H1 (cell line): ENCODE results near the gene STK39.

Experiments
- CHD2 ChIP-seq: IDR thresholded peaks from 2 replicates; pipeline ENCODE4 v1.6.1; 2012; ENCODE audit warnings: low read length, improper control_type of control experiment
- EP300 ChIP-seq, 2 experiments: IDR thresholded peaks; 1 replicate in 1 of 2; 2 replicates in 1 of 2; pipeline ENCODE4 v1.6.1; 2011 to 2012; ENCODE audit warnings: low read depth in 2 of 2, low read length in 2 of 2, mild to moderate bottlenecking in 2 of 2, borderline replicate concordance in 1 of 2, inconsistent platforms in 1 of 2, moderate library complexity in 1 of 2
- GABPA ChIP-seq: IDR thresholded peaks from 2 replicates; pipeline ENCODE4 v1.6.1; 2011; ENCODE audit warnings: mild to moderate bottlenecking, low read length, moderate library complexity, borderline replicate concordance; ENCODE audit not compliant: insufficient read depth
- JUN ChIP-seq: IDR thresholded peaks from 2 replicates; pipeline ENCODE4 v1.6.1; 2011; ENCODE audit warnings: low read depth, mild to moderate bottlenecking, improper control_type of control experiment, low read length
- JUND ChIP-seq: IDR thresholded peaks from 2 replicates; pipeline ENCODE4 v1.6.1; 2011; ENCODE audit warnings: mild to moderate bottlenecking, improper control_type of control experiment, low read length
- KDM1A ChIP-seq: fragments of 200-600, 300-600 bp; sonication (generic); IDR thresholded peaks from 2 replicates; pipeline ENCODE4 v1.7.1; 2016; ENCODE audit warnings: mild to moderate bottlenecking, low read length, borderline replicate concordance
- POLR2A ChIP-seq, 2 experiments: IDR thresholded peaks; 1 replicate in 1 of 2; 2 replicates in 1 of 2; pipeline ENCODE4 v1.6.1; 2011; ENCODE audit warnings: low read depth in 2 of 2, low read length in 2 of 2, mild to moderate bottlenecking in 2 of 2; ENCODE audit errors: control extremely low read depth in 1 of 2
- SIN3A ChIP-seq, 2 experiments: IDR thresholded peaks in 1 of 2; conservative IDR thresholded peaks in 1 of 2; 2 replicates each; pipeline ENCODE4 v1.6.1; 2011 to 2012; ENCODE audit warnings: low read length in 2 of 2, improper control_type of control experiment in 1 of 2, low read depth in 1 of 2, mild to moderate bottlenecking in 1 of 2
- TAF1 ChIP-seq: IDR thresholded peaks from 2 replicates; pipeline ENCODE4 v1.6.1; 2011; ENCODE audit warnings: mild to moderate bottlenecking, low read depth, low read length
- TAF7 ChIP-seq: optimal IDR thresholded peaks from 2 replicates; pipeline ENCODE3; 2011; ENCODE audit warnings: low read depth, mild to moderate bottlenecking, inconsistent platforms, low read length, moderate library complexity, borderline replicate concordance
- TCF12 ChIP-seq: IDR thresholded peaks from 2 replicates; pipeline ENCODE4 v1.6.1; 2011; ENCODE audit warnings: low read depth, mild to moderate bottlenecking, low read length
- ZNF274 ChIP-seq: IDR thresholded peaks from 2 replicates; pipeline ENCODE4 v1.7.0; 2012; ENCODE audit warnings: low read length, borderline replicate concordance; ENCODE audit errors: extremely low read depth
- TF ChIP-seq, protein P1 (sequence below), 3 experiments: IDR thresholded peaks; 1 replicate in 2 of 3; 2 replicates in 1 of 3; pipeline versions ENCODE4 v1.5.1 to v1.6.1; 2011; ENCODE audit warnings: low read length in 3 of 3, mild to moderate bottlenecking in 3 of 3, inconsistent platforms in 2 of 3, low read depth in 1 of 3, moderate library complexity in 1 of 3; ENCODE audit not compliant: insufficient read depth in 1 of 3; ENCODE audit errors: control extremely low read depth in 1 of 3
- TF ChIP-seq, protein P2 (sequence below): IDR thresholded peaks from 2 replicates; pipeline ENCODE4 v1.6.1; 2011; ENCODE audit warnings: low read depth, mild to moderate bottlenecking, low read length; ENCODE audit not compliant: insufficient read depth

DNA sequence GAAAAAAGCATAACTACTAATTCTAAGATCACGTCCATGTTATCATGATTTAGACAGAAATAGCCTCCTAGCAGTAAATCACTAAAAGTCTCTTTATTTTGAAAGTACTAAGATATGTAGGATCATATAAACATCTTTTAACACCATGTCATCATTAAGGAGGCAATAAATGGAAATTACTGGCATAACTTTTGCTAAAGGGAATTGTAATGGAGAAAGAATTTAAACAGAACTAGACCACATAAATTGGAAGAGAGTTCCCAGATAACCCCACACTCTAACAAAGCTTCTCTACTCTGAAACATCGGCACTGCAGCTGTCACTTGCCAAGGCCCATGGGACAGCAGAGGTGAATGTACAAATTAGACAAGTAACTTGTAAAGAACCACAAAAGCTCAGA lies 29.5 kb downstream of the STK39 start:
- TF ChIP-seq KDM1A, result no peak
- no peak for TF ChIP-seq JUN
- TF ChIP-seq POLR2A (IDR thresholded peaks at IDR 0.05; ENCODE audit: control extremely low read depth in 1 of 2, low read depth in 2 of 2, low read length in 2 of 2), result no peak
- TF ChIP-seq, protein P1, sequence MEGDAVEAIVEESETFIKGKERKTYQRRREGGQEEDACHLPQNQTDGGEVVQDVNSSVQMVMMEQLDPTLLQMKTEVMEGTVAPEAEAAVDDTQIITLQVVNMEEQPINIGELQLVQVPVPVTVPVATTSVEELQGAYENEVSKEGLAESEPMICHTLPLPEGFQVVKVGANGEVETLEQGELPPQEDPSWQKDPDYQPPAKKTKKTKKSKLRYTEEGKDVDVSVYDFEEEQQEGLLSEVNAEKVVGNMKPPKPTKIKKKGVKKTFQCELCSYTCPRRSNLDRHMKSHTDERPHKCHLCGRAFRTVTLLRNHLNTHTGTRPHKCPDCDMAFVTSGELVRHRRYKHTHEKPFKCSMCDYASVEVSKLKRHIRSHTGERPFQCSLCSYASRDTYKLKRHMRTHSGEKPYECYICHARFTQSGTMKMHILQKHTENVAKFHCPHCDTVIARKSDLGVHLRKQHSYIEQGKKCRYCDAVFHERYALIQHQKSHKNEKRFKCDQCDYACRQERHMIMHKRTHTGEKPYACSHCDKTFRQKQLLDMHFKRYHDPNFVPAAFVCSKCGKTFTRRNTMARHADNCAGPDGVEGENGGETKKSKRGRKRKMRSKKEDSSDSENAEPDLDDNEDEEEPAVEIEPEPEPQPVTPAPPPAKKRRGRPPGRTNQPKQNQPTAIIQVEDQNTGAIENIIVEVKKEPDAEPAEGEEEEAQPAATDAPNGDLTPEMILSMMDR (IDR thresholded peaks at IDR 0.05; ENCODE audit: control extremely low read depth in 1 of 3, insufficient read depth in 1 of 3, low read depth in 1 of 3, low read length in 3 of 3), result no peak
- TF ChIP-seq TAF7, result no peak
- no peak for TF ChIP-seq CHD2
- no peak for TF ChIP-seq SIN3A (conservative IDR thresholded peaks at IDR 0.05 in 1 of 2, IDR thresholded peaks at IDR 0.05 in 1 of 2; ENCODE audit: low read depth in 1 of 2, low read length in 2 of 2)
- no peak for TF ChIP-seq TCF12
- no peak for TF ChIP-seq EP300 (IDR thresholded peaks at IDR 0.05; ENCODE audit: borderline replicate concordance in 1 of 2, low read depth in 2 of 2, low read length in 2 of 2)
- TF ChIP-seq TAF1, result no peak
- TF ChIP-seq ZNF274, result no peak
- TF ChIP-seq GABPA, result no peak
- TF ChIP-seq, protein P2, sequence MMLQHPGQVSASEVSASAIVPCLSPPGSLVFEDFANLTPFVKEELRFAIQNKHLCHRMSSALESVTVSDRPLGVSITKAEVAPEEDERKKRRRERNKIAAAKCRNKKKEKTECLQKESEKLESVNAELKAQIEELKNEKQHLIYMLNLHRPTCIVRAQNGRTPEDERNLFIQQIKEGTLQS, result no peak
- no peak for TF ChIP-seq JUND
